GM10266 (cell line): Measurements from ENCODE around the gene SRSF1.
"Not testable (repeated sequence)": the region's sequence is repeated elsewhere in the genome, so short reads cannot be mapped to it uniquely, and the experiment has no call there.

Source experiments
- DNase-seq: peaks from one replicate; pipeline ENCODE4 v3.0.0; 2012; ENCODE audit errors: extremely low spot score
- CTCF ChIP-seq: IDR thresholded peaks from 2 replicates; pipeline ENCODE4 v1.5.1; 2012; ENCODE audit warnings: mild to moderate bottlenecking, low read depth; ENCODE audit not compliant: control insufficient read depth, insufficient read depth; ENCODE audit errors: missing control alignments

The SRSF1 gene

GRCh38 chr17:57982452-57983170, 24.4 kb downstream of the SRSF1 start:
- no peak for DNase-seq
- TF ChIP-seq CTCF, result no peak

GRCh38 chr17:57980522-57980921, 26.5 kb downstream of the SRSF1 start:
- no peak for TF ChIP-seq CTCF
- DNase-seq, result no peak

GRCh38 chr17:57979076-57979475, 28.0 kb downstream of the SRSF1 start:
- no peak for DNase-seq
- TF ChIP-seq CTCF, result no peak

- TF ChIP-seq CTCF, result no peak
- DNase-seq, result no peak
Observed at GRCh38 chr17:57976594-57976993, 30.5 kb downstream of the SRSF1 start.

- TF ChIP-seq CTCF, result no peak
- no peak for DNase-seq
Observed at GRCh38 chr17:57975044-57975443, 32.0 kb downstream of the SRSF1 start.

- DNase-seq, result not testable (repeated sequence)
Observed at GRCh38 chr17:57974053-57974824, 32.8 kb downstream of the SRSF1 start.

GRCh38 chr17:57972151-57972550, 34.9 kb downstream of the SRSF1 start:
- TF ChIP-seq CTCF, result no peak

GRCh38 chr17:57971572-57971971, 35.5 kb downstream of the SRSF1 start:
- no peak for TF ChIP-seq CTCF
- DNase-seq, result no peak

More at GRCh38 chr17:57972151-57972550, 34.9 kb downstream of the SRSF1 start:
- DNase-seq, result no peak
